Transverse colon (tissue), 4 donors: ENCODE measurements around the gene TRIM3. TPM values are rescaled to one million over a fixed set of nuclear protein-coding genes. Genes with fewer than 3 reads are reported as not detected.

Source experiments
- DNase-seq: peaks from one replicate; pipeline ENCODE4 v3.0.0-alpha.2; 2019
- H3K27ac ChIP-seq, 4 donors: fragments of 200-600 bp; sonication (generic); 2 replicates each; pipeline ENCODE4 v1.5.1; 2016 to 2018; ENCODE audit warnings: inconsistent platforms in 4 of 4
- H3K27me3 ChIP-seq: fragments of 200-600 bp; sonication (generic); 2 replicates; pipeline ENCODE4 v1.5.1; 2017; ENCODE audit warnings: inconsistent platforms
- H3K36me3 ChIP-seq, 4 donors: fragments of 200-600 bp; sonication (generic); 2 replicates each; pipeline ENCODE4 v1.5.1; 2017 to 2019; ENCODE audit warnings: inconsistent platforms in 4 of 4
- H3K4me1 ChIP-seq, 4 donors: fragments of 200-600 bp; sonication (generic); 2 replicates each; pipeline ENCODE4 v1.5.1; 2017 to 2020; ENCODE audit warnings: inconsistent platforms in 4 of 4
- H3K4me3 ChIP-seq, 4 donors: fragments of 200-600 bp; sonication (generic); 1 replicate in 1 of 4; 2 replicates in 3 of 4; pipeline versions ENCODE4 v1.5.1 to v1.6.1; 2017 to 2019; ENCODE audit warnings: inconsistent platforms in 4 of 4
- H3K9me3 ChIP-seq, 2 donors: fragments of 200-600 bp; sonication (generic); 2 replicates each; pipeline ENCODE4 v1.5.1; 2017 to 2019; ENCODE audit warnings: inconsistent platforms in 2 of 2
- EP300 ChIP-seq: sonication (generic); formaldehyde crosslinking; IDR thresholded peaks from one replicate; pipeline ENCODE4 v1.6.1; 2017; ENCODE audit warnings: antibody characterized with exemption, low read depth
- POLR2A ChIP-seq: fragments of 450-650 bp; IDR thresholded peaks from one replicate; pipeline ENCODE4 v1.6.1; 2016; ENCODE audit warnings: antibody characterized with exemption, mild to moderate bottlenecking, moderate library complexity
- POLR2AphosphoS5 ChIP-seq, 3 donors: sonication (generic); formaldehyde crosslinking; IDR thresholded peaks; one replicate each; pipeline ENCODE4 v1.6.1; 2016; ENCODE audit warnings: antibody characterized with exemption in 3 of 3
- WGBS, 2 donors: methylation state at CpG; one replicate each; pipeline ENCODE4 v1.1.5; 2018; ENCODE audit warnings: low coverage in 1 of 2; 5-methylcytosine and 5-hydroxymethylcytosine counted together
- in situ Hi-C, 4 donors: fragments of 200-750 bp; cut with MboI; loops; one replicate each; pipeline versions ENCODE4 v1.15.0 to v1.15.1; 2017; ENCODE audit warnings: low sequenced_read_pairs in 3 of 4, low pct_ligation_motif_present in 1 of 4, low pct_unique_long_range_greater_than_20kb in 1 of 4
- intact Hi-C: fragments of 100-400 bp; cut with DNase I; formaldehyde crosslinking; loops from one replicate; pipeline ENCODE4 v1.15.1; 2023; ENCODE audit warnings: low total_unique reads
- total RNA-seq, 4 donors: library from RNA; depleted of rRNA; stranded (reverse); fragments of >200 nt; gene quantifications; one replicate each; pipeline ENCODE4 v1.1.0, GENCODE V29; 2016
- TF ChIP-seq, protein P1 (sequence below), 5 experiments: fragments of 200-600 bp in 3 of 5; fragments of 450-650 bp in 2 of 5; sonication (generic) in 3 of 5; IDR thresholded peaks; 1 replicate in 2 of 5; 2 replicates in 3 of 5; pipeline ENCODE4 v1.5.1; 2016 to 2017; ENCODE audit warnings: antibody characterized with exemption in 5 of 5, inconsistent platforms in 3 of 5, mild to moderate bottlenecking in 2 of 5, moderate library complexity in 1 of 5

TRIM3 gene
- total RNA-seq, 4 donors from 2014 or later = 49.1 to 205 (median 67.9) TPM

DNA sequence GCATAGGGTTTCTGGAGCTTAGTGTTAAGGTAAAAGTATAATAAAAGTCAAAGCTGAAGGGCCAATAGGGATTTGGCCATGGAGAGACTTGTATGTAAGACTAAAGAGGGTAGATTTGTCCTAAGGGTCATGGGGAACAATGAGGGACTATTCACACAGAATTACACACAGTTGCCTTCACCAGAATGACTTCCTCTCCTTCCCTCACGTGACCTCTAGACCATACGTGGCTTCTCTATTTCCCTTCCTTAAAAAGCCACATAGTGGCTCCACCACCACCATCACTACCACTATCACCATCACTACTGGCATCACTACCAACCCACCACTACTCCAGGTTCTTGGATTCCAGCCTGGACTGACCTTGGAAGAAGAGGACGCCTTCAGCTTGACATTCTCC is 35.7 kb downstream of the TRIM3 start:
- Histone ChIP-seq H3K4me3 (no peak overlapping the region), H3K9me3 (no peaks in the 10 kb centered on the region), H3K4me1 (no peaks in the 10 kb centered on the region), H3K27me3 (no peaks in the 10 kb centered on the region), H3K36me3 (no peaks in the 10 kb centered on the region), H3K27ac (no peak overlapping the region)
- WGBS, 2 donors = 70 to 80% methylated on average over 3 of the region's 3 CpGs
- intact Hi-C loops = no loop called here
- TF ChIP-seq POLR2A (no peak), POLR2AphosphoS5 (IDR thresholded peaks at IDR 0.05) (no peak), EP300 (no peak)
- TF ChIP-seq, protein P1, sequence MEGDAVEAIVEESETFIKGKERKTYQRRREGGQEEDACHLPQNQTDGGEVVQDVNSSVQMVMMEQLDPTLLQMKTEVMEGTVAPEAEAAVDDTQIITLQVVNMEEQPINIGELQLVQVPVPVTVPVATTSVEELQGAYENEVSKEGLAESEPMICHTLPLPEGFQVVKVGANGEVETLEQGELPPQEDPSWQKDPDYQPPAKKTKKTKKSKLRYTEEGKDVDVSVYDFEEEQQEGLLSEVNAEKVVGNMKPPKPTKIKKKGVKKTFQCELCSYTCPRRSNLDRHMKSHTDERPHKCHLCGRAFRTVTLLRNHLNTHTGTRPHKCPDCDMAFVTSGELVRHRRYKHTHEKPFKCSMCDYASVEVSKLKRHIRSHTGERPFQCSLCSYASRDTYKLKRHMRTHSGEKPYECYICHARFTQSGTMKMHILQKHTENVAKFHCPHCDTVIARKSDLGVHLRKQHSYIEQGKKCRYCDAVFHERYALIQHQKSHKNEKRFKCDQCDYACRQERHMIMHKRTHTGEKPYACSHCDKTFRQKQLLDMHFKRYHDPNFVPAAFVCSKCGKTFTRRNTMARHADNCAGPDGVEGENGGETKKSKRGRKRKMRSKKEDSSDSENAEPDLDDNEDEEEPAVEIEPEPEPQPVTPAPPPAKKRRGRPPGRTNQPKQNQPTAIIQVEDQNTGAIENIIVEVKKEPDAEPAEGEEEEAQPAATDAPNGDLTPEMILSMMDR (IDR thresholded peaks at IDR 0.05) = no peak
- no peak for DNase-seq
- in situ Hi-C loops = no loop called here

DNA sequence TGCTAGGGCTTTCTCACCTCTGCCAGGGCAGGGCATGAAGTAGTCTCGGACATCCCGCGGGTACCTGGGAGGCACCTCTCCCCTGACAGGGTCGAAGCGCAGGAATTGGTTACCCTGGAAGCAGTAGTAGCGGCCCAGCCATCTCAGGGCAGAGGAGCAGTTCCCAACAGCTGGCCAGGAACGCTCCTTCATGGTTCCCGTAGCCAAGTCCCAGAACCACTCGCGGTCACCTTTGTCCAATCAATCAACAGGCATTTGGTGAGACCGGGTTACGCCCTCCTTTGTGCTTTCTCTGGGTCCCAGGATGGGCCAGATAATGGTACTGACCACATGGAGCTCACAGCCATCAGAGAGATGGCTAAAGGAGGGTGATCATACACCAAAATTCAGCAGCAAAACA is 36.3 kb downstream of the TRIM3 start:
- no peak for DNase-seq
- Histone ChIP-seq H3K4me1 (no peaks in the 10 kb centered on the region), H3K4me3 (no peak overlapping the region), H3K27me3 (no peaks in the 10 kb centered on the region), H3K27ac (no peak overlapping the region), H3K36me3 (no peaks in the 10 kb centered on the region), H3K9me3 (no peaks in the 10 kb centered on the region)
- in situ Hi-C loops (no loop called here), intact Hi-C loops (no loop called here)
- TF ChIP-seq POLR2A = no peak
- TF ChIP-seq POLR2AphosphoS5 (IDR thresholded peaks at IDR 0.05) = no peak
- TF ChIP-seq, protein P1 (IDR thresholded peaks at IDR 0.05) = no peak
- TF ChIP-seq EP300 = no peak
- 93% methylated on average over 12 of the region's 12 CpGs; no CpG with 5 or more reads in 1 of the 2 donors for WGBS, 2 donors

GRCh38 chr11:6433998-6434660 is 39.6 kb downstream of the TRIM3 start:
- WGBS, 2 donors = 41 to 49% methylated on average over 4 to 5 of the region's 5 CpGs
- no peaks in the 10 kb centered on the region for H3K4me1 ChIP-seq
- no peak for TF ChIP-seq POLR2A
- TF ChIP-seq, protein P1 (IDR thresholded peaks at IDR 0.05) = no peak
- TF ChIP-seq EP300 = no peak
- no peak for TF ChIP-seq POLR2AphosphoS5 (IDR thresholded peaks at IDR 0.05)
- in situ Hi-C loops (no loop called here), intact Hi-C loops (no loop called here)
- no peak for DNase-seq
- H3K9me3 ChIP-seq = no peaks in the 10 kb centered on the region
- no peaks in the 10 kb centered on the region for H3K36me3 ChIP-seq
- no peak overlapping the region for H3K27ac ChIP-seq
- H3K27me3 ChIP-seq = no peaks in the 10 kb centered on the region
- H3K4me3 ChIP-seq = no peak overlapping the region

GRCh38 chr11:6431861-6432260 is 41.9 kb downstream of the TRIM3 start:
- Histone ChIP-seq H3K4me3 (no peak overlapping the region), H3K4me1 (no peaks in the 10 kb centered on the region), H3K27ac (no peak overlapping the region), H3K9me3 (no peaks in the 10 kb centered on the region), H3K27me3 (no peaks in the 10 kb centered on the region), H3K36me3 (no peaks in the 10 kb centered on the region)
- DNase-seq = no peak
- TF ChIP-seq EP300 (no peak), POLR2AphosphoS5 (IDR thresholded peaks at IDR 0.05) (no peak), POLR2A (no peak)
- TF ChIP-seq, protein P1 (IDR thresholded peaks at IDR 0.05) = no peak
- WGBS, 2 donors = 92% methylated on average over 3 of the region's 3 CpGs; no CpG with 5 or more reads in 1 of the 2 donors
- intact Hi-C loops (no loop called here), in situ Hi-C loops (no loop called here)
